OCI-LY3 (cell line): ENCODE measurements around the gene ZNF185.

ENCODE experiments used
- H2AFZ ChIP-seq: fragments of 200-600, 300-600 bp; shearing (Covaris generic); 2 replicates; pipeline ENCODE4 v1.6.0; 2014; ENCODE audit warnings: antibody characterized with exemption, low read depth, low read length
- H3K27ac ChIP-seq: fragments of 200-600, 300-600 bp; sonication (generic); 2 replicates; pipeline ENCODE4 v1.5.1; 2014; ENCODE audit warnings: mild to moderate bottlenecking, low read length, moderate library complexity, mixed read lengths
- H3K27me3 ChIP-seq: fragments of 200-600, 300-600 bp; sonication (generic); 2 replicates; pipeline ENCODE4 v1.6.1; 2014; ENCODE audit warnings: low read depth, low read length, mixed read lengths
- H3K36me3 ChIP-seq: fragments of 200-600, 300-600 bp; sonication (generic); replicated peaks from 2 replicates; pipeline ENCODE3; 2014; ENCODE audit warnings: low read depth, low read length, mixed read lengths
- H3K4me1 ChIP-seq: fragments of 300-600, 200-600 bp; sonication (generic); 2 replicates; pipeline ENCODE4 v1.6.1; 2014; ENCODE audit warnings: low read length, mixed read lengths
- H3K4me2 ChIP-seq: fragments of 200-600, 300-600 bp; sonication (generic); 2 replicates; pipeline ENCODE4 v1.6.1; 2014; ENCODE audit warnings: low read length, mixed read lengths
- H3K4me3 ChIP-seq: fragments of 300-600, 200-600 bp; sonication (generic); 2 replicates; pipeline ENCODE4 v1.5.1; 2014; ENCODE audit warnings: antibody characterized with exemption, mild to moderate bottlenecking, low read length, moderate library complexity
- H3K79me2 ChIP-seq: fragments of 300-600, 200-600 bp; shearing (Covaris generic); 2 replicates; pipeline ENCODE4 v1.6.1; 2014; ENCODE audit warnings: mild to moderate bottlenecking, low read length, mixed read lengths
- H3K9ac ChIP-seq: fragments of 300-600, 200-600 bp; shearing (Covaris generic); 2 replicates; pipeline ENCODE4 v1.6.0; 2014; ENCODE audit warnings: mild to moderate bottlenecking, low read length, moderate library complexity
- H3K9me3 ChIP-seq: fragments of 200-600, 300-600 bp; shearing (Covaris generic); 2 replicates; pipeline ENCODE4 v1.6.1; 2014; ENCODE audit warnings: low read length, mixed read lengths; ENCODE audit not compliant: insufficient read depth
- H4K20me1 ChIP-seq: fragments of 200-600, 300-600 bp; sonication (generic); 2 replicates; pipeline ENCODE4 v1.6.1; 2016; ENCODE audit warnings: low read length, mixed read lengths; ENCODE audit not compliant: insufficient read depth
- CTCF ChIP-seq: fragments of 200-600, 300-600 bp; sonication (generic); IDR thresholded peaks from 2 replicates; pipeline ENCODE4 v1.5.1; 2014; ENCODE audit warnings: antibody characterized with exemption, low read length, low read depth
- EZH2phosphoT487 ChIP-seq: fragments of 200-600 bp; shearing (Covaris generic); IDR thresholded peaks from 2 replicates; pipeline ENCODE4 v1.6.1; 2018; ENCODE audit warnings: antibody characterized with exemption, mixed run types, low read depth

ZNF185 gene

GRCh38 chrX:152861826-152862225 is 36.0 kb upstream of the ZNF185 start:
- Histone ChIP-seq H3K27ac (no peak overlapping the region), H3K9ac (no peak overlapping the region), H3K79me2 (no peaks in the 10 kb centered on the region), H3K9me3 (no peaks in the 10 kb centered on the region), H3K36me3 (peaks cover 23% of the 10 kb centered on the region), H4K20me1 (no peaks in the 10 kb centered on the region), H3K4me2 (no peak overlapping the region), H3K4me1 (no peaks in the 10 kb centered on the region), H2AFZ (no peak overlapping the region), H3K4me3 (no peak overlapping the region), H3K27me3 (no peaks in the 10 kb centered on the region)
- TF ChIP-seq EZH2phosphoT487: no peak
- no peak for TF ChIP-seq CTCF

- no peaks in the 10 kb centered on the region for H3K9me3 ChIP-seq
- no peak overlapping the region for H3K9ac ChIP-seq
- TF ChIP-seq EZH2phosphoT487 (no peak), CTCF (no peak)
- no peak overlapping the region for H3K4me3 ChIP-seq
- no peaks in the 10 kb centered on the region for H3K4me1 ChIP-seq
- no peaks in the 10 kb centered on the region for H3K27me3 ChIP-seq
- peaks cover 17% of the 10 kb centered on the region for H3K36me3 ChIP-seq
- H3K79me2 ChIP-seq: no peaks in the 10 kb centered on the region
- H3K4me2 ChIP-seq: no peak overlapping the region
- no peak overlapping the region for H3K27ac ChIP-seq
- no peak overlapping the region for H2AFZ ChIP-seq
- H4K20me1 ChIP-seq: no peaks in the 10 kb centered on the region
Measured at GRCh38 chrX:152865232-152865920, 32.5 kb upstream of the ZNF185 start.

- TF ChIP-seq EZH2phosphoT487 (no peak), CTCF (no peak)
- Histone ChIP-seq H3K9me3 (no peaks in the 10 kb centered on the region), H3K4me2 (no peak overlapping the region), H3K27ac (no peak overlapping the region), H3K9ac (no peak overlapping the region), H4K20me1 (no peaks in the 10 kb centered on the region), H3K4me1 (no peaks in the 10 kb centered on the region), H3K27me3 (no peaks in the 10 kb centered on the region), H3K36me3 (peaks cover 15% of the 10 kb centered on the region), H3K4me3 (no peak overlapping the region), H2AFZ (no peak overlapping the region), H3K79me2 (no peaks in the 10 kb centered on the region)
Measured at GRCh38 chrX:152866386-152866785, 31.5 kb upstream of the ZNF185 start.

GRCh38 chrX:152869972-152870371 is 27.9 kb upstream of the ZNF185 start:
- H4K20me1 ChIP-seq: no peaks in the 10 kb centered on the region
- TF ChIP-seq CTCF: no peak
- TF ChIP-seq EZH2phosphoT487: no peak
- H2AFZ ChIP-seq: no peak overlapping the region
- H3K4me2 ChIP-seq: no peak overlapping the region
- no peaks in the 10 kb centered on the region for H3K27me3 ChIP-seq
- H3K9ac ChIP-seq: no peak overlapping the region
- no peaks in the 10 kb centered on the region for H3K9me3 ChIP-seq
- no peaks in the 10 kb centered on the region for H3K79me2 ChIP-seq
- H3K27ac ChIP-seq: no peak overlapping the region
- peaks cover 8% of the 10 kb centered on the region for H3K36me3 ChIP-seq
- H3K4me3 ChIP-seq: no peak overlapping the region
- H3K4me1 ChIP-seq: no peaks in the 10 kb centered on the region
